GM19193 (cell line): ENCODE measurements around the gene WASF3.

Experiments
- POLR2A ChIP-seq: IDR thresholded peaks from 4 replicates; pipeline ENCODE4 v1.6.1; 2011; ENCODE audit not compliant: insufficient read depth, insufficient read length; ENCODE audit errors: extremely low read depth

WASF3 gene

GRCh38 chr13:26718146-26718545 is 160.7 kb downstream of the WASF3 start:
- no peak for TF ChIP-seq POLR2A

GRCh38 chr13:26718872-26719271 is 161.4 kb downstream of the WASF3 start:
- no peak for TF ChIP-seq POLR2A

- TF ChIP-seq POLR2A = no peak
These were observed 162.0 kb downstream of the WASF3 start for GRCh38 chr13:26719356-26719945.

DNA sequence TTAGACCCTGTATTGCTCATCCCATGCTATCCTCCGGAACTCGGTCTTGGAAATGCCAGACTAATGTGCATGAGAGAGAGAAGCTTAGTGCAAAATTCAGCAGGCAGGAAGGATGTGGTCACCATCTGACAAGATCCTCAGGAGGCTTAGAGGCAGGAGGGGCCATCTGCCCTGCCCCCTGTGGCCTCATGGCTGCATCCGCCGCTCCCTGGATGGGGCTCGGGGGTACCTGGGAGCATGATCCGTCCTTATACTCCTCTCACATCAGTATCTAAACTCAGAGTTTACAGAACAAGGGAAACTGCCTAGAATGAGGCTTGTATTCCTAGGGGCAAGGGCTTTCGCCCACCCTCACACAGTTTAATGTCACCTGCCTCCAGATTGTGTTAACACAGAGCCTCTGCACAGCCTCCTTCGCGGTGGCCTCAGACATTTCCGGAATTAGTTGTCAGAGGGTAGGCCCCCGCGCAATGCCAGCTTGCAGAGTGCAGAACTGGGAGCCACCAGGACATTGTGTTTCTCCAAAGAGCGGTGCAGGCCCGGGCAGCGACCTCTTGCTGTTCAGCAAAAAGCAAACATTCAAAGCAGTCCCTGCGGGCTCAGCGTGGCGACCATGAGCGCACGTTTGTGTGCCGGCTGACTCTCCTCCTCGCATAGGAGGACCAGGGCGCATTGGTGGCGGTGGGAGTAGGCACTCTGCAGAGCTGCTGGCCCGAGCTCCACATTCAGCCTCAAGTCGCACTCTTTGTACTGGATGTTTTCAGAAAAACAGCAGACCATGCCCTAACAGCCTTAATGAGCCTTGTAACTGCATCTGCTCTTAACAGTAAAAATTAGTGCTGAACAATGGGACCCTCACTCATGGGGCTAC is 164.0 kb downstream of the WASF3 start:
- no peak for TF ChIP-seq POLR2A

GRCh38 chr13:26722321-26722720 is 164.8 kb downstream of the WASF3 start:
- no peak for TF ChIP-seq POLR2A

GRCh38 chr13:26726684-26727083 is 169.2 kb downstream of the WASF3 start:
- no peak for TF ChIP-seq POLR2A

DNA sequence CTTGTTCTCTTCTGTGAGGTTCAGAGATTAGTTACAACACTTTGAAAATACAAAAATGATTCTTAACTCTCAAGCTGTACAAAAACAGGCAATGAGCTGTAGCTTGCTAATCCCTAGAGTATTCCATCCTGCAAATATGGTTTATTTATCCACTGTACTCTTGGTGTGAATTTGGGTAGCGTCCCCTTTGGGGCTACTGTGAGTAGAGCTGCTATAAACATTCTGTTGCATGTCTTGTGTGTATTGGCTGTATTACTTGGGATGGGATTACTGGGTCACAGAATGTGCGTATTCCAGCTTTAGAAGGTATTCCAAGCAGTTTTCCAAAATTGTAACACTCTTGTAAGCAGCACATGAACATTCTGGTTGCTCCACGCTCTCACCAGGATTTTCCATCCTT is 169.6 kb downstream of the WASF3 start:
- no peak for TF ChIP-seq POLR2A

- TF ChIP-seq POLR2A = no peak
These were observed 170.2 kb downstream of the WASF3 start for GRCh38 chr13:26727633-26728032.

- no peak for TF ChIP-seq POLR2A
These were observed 178.2 kb downstream of the WASF3 start for GRCh38 chr13:26735677-26736076.
